Transverse colon (tissue), 4 donors: Measurements from ENCODE around the gene RANBP9.

Experiments used
- EP300 ChIP-seq: sonication (generic); formaldehyde crosslinking; IDR thresholded peaks from one replicate; pipeline ENCODE4 v1.6.1; 2017; ENCODE audit warnings: antibody characterized with exemption, low read depth
- POLR2A ChIP-seq: fragments of 450-650 bp; IDR thresholded peaks from one replicate; pipeline ENCODE4 v1.6.1; 2016; ENCODE audit warnings: antibody characterized with exemption, mild to moderate bottlenecking, moderate library complexity
- POLR2AphosphoS5 ChIP-seq, 3 donors: sonication (generic); formaldehyde crosslinking; IDR thresholded peaks; one replicate each; pipeline ENCODE4 v1.6.1; 2016; ENCODE audit warnings: antibody characterized with exemption in 3 of 3
- TF ChIP-seq, protein P1 (sequence below), 5 experiments: fragments of 200-600 bp in 3 of 5; fragments of 450-650 bp in 2 of 5; sonication (generic) in 3 of 5; IDR thresholded peaks; 1 replicate in 2 of 5; 2 replicates in 3 of 5; pipeline ENCODE4 v1.5.1; 2016 to 2017; ENCODE audit warnings: antibody characterized with exemption in 5 of 5, inconsistent platforms in 3 of 5, mild to moderate bottlenecking in 2 of 5, moderate library complexity in 1 of 5

DNA sequence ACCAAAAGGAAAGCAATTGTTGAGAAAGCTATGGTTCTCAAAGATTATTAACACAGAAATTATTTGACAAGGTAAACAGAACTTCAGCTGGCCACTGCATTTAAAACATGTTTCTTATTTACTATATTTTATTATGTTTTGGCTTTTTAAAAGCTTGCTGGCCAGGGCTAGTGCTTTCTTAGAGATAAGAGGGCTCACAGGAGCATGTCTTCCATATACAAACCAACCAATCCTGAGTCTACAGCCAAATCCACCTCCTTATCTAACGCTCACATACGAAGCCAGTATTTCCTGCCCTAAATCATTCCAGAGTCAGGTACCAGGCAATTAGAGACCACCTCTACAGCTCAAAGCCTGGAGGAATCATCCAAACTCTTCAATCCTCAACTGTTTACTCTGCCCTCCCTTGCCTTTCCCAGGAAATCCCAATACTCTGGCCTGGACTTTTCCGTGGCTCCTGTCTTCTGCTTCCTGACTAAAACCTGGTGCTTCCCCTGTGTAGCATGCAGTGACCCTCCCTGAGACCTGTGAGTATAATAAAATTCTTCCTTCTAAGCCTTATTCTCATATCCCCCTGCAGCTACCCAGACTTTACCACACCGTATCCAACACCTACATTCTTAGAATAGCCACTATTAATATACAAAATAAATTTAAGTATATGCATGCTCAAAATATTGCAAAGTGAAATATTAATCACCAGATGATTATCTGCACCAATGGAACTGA lies 33.2 kb downstream of the RANBP9 start:
- no peak for TF ChIP-seq POLR2A
- TF ChIP-seq POLR2AphosphoS5 (IDR thresholded peaks at IDR 0.05): no peak
- TF ChIP-seq, protein P1, sequence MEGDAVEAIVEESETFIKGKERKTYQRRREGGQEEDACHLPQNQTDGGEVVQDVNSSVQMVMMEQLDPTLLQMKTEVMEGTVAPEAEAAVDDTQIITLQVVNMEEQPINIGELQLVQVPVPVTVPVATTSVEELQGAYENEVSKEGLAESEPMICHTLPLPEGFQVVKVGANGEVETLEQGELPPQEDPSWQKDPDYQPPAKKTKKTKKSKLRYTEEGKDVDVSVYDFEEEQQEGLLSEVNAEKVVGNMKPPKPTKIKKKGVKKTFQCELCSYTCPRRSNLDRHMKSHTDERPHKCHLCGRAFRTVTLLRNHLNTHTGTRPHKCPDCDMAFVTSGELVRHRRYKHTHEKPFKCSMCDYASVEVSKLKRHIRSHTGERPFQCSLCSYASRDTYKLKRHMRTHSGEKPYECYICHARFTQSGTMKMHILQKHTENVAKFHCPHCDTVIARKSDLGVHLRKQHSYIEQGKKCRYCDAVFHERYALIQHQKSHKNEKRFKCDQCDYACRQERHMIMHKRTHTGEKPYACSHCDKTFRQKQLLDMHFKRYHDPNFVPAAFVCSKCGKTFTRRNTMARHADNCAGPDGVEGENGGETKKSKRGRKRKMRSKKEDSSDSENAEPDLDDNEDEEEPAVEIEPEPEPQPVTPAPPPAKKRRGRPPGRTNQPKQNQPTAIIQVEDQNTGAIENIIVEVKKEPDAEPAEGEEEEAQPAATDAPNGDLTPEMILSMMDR (IDR thresholded peaks at IDR 0.05): no peak
- no peak for TF ChIP-seq EP300
